HG03521 (cell line): ENCODE measurements around the gene TFPI2.

Experiments
- ATAC-seq: cut with Tn5 transposase; IDR thresholded peaks from one replicate; pipeline ENCODE4 v1.9.1; 2021; ENCODE audit warnings: mild to moderate bottlenecking, moderate library complexity; ENCODE audit not compliant: unreplicated experiment

TFPI2 gene

DNA sequence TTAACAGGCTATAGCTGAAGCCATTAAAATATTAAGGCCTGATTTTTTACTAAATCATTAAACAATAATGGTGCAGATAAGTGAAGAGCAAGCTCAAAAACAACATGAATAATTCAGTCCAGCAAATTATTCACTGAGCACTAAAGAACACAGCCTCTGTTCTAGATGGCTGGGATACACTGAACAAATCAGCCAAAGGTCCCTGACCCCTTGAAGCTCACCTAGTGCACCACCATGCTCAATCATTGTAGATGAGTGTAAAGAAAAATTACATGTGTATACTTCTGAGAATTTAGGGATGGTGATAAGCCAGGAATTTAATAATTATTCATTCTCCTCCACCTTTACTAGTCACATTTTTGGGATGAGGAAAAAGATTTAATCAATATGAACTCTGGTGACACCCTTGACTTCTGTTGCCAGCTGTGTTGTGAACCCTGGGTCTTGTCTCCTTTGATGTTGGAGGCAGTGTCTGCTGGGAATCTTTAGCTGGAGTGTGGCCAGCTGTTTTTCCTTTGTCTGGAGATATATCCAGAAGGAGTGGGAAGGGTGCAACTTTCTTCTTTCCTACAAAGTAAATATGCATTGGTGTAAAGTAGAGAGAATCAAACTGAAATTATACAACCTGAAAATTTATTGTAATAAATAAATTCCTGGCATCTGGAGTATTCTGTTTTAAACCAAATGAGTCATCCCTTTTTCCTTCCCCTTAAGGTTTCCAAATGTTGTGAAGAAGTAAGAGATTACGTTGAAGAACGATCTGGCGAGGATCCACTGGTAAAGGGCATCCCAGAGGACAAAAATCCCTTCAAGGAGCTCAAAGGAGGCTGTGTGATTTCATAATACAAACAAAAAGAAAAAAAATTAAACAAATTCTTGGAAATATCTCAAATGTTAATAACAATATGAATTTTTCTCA lies 19.8 kb upstream of the TFPI2 start:
- ATAC-seq = no peak

DNA sequence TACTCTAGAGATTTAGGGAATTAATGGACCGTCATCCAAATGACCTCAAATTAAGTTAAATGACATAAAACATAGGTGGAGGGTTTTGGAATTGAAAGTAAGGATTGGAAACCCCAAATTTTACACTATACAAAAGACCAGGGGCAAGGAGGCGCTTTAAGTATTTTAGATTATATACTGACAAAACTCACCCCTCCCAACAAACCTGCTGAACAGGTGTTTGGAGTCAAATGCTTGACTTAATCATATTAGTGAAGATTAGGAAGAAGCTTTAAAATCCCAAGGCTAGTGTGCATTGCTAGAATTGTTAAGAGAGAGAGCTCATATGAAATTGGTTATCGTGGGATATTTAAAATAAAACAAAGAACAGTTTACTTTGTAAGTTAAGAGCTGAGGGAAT lies 15.7 kb upstream of the TFPI2 start, which contains the start of gene GNGT1:
Gene GNGT1, plus strand, starts transcription at position 301 of the 400 bp plus-strand sequence. CDS start 180 bp downstream, outside the sequence.
- no peak for ATAC-seq

DNA sequence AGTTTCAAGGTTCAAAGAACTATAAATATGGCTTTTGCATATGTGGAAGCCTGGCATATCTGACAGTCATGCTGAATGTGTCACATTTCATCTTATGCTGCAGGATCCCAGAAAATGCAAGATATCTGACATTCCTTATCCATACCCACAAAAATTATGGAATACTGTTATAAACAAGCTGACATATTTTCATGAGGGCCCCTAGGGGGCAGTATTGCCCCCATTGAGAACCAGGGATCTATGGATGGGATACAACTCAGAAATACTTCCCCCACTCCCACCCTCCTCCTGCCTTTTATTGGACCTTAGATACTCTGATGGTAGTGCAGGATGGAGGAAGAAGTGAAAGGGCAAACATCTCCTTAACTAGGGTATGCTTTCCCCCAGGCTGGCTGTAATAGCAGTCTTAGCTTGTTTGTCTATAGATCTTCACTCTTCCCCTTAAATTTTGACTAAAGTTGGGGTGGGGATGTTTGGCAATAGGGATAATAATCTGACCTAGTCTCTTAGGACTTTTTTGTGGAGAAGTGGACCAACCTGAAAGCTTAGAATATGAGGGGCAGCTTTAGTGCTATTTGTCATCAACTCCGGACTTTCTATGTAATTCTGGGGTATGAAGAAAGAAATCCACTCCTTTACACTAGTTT lies 12.3 kb upstream of the TFPI2 start:
- ATAC-seq = no peak

DNA sequence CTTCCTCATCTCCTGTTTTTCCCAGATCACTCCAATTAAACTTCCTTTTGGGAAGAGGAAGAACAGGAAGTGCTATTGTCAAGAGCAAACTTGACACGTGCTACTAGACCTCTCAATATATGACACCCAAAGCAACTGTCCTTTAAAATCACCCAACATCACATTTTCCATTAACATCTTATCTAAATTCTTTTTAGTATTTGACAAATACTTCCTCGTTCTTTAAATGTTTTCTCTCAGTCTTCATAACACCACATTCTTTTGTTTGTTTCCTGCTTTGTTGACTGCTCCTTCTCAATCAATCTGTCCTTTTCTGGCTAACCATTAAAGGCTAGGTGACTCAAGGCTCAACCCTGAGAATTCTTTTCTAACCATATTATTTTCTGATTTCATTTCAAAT lies 7.1 kb upstream of the TFPI2 start:
- no peak for ATAC-seq

DNA sequence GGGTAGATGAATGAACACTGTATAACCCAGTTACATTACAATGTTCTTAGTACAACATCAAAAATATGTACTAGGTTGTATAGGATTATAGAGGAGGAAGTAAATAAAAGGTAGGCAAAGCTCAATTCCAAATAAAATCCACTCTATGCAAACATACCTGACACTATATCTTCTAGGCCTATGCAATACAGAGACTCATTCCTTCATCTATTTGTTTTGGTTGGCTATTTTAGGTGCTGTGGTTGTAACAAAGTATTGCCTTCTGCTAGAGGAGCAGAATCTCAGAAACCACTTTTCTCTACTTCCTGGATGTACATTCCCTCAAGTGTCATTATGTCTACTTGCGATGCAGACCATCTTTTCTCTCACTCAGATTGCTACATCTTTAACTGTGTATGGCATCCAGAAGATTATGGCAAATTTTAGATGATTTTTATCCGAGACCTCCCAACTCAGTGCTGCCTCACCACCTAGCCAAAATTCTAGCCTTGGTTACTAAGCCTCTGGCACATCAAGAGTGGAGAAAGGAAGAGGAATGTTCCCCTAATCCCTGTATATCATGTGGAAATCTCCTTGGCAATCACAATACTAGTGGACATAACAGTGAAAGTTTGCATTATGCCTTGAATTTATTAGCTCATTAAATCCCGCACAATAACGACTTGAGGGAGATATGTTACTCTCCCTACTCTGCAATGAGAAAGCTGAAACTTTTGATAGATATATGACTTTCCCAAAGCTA lies 5.5 kb upstream of the TFPI2 start:
- no peak for ATAC-seq

DNA sequence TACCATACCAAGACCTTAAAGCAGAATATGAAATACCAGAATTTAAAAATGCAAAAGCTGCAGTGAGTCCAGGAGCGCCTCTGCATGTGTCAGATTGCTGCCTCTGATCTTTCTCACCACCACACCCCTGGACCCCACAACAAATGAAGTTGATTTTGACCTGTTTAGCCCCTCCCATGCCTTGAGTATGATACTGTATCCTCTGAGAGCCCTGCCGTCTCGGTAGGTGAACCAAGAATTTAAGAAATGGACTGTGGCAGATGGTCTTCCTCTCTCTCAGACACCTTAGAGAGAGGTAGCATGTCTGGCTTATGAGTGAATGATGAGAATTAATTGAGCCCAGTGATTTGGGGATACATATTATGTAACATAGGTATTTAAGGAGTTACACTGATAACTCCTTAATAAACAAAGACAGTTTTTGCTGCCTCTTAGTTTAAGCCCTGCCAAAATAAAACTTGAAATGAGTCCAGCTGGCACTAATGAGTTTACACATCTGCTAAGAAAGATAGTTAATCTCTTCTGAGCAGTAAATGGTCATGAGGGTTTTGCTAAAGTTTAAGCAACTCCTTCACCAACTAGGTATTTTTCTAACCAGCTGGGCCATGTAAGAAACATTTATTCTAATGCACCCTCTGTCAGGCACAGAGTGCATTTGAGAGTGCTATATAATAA lies 4.5 kb upstream of the TFPI2 start:
- no peak for ATAC-seq

DNA sequence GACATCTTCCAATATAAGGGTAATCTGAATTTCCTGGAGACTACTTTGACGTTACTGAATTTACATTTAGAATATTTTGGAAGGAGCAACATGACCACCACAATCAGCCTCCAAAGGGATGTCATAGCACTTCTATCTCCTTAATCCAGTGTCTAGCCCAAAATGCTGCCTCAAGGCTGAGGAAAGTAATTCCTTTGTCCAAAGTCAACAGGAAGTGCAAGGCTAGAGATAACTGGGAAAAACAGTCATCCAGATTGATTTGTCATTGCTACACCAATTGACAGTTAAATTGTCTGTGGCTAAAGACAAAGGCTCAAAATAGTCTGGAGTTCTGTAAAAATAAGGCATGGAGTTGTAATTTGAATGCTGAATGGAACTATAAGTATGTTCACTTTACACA lies 3.9 kb upstream of the TFPI2 start:
- no peak for ATAC-seq

DNA sequence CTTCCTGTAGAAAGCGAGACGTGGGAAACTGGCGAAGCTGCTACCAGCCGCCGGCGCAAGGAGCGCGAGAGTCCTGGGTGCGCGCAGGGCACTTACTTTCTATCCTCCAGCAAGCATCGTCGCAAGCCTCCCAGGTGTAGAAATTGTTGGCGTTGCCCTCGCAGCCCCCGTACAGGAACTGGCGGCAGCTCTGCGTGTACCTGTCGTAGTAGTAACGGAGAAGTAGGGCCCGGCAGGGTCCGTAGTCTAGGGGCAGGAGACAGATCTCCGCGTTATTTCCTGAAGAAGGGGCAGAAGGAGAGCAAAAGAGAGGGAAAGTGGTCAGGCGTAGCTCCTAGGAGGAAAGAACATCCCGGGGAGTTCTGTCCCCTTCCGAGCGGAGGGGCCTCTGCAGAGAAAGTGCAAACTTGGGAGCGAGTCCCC lies 501 bp downstream of the TFPI2 start:
- peak; percentile 55 for ATAC-seq

DNA sequence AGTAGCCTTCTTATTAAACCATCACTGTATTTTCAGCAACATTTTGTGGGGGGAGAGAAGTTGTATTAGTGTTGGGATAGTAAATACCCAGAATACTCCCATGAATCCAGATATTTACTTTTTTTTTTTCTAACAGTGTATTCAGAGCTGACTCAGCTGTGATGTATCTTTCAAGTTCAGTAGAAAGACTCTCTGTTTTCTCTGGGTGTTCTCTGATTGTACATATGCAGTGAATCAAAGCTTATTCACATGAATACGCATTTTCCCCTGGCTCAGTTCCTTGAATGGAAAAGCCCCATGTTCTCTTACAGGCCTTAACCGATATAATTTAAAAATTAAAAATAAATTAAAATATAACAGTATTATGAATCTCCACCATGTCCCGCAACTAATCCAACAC lies 1.3 kb downstream of the TFPI2 start:
- ATAC-seq = no peak

DNA sequence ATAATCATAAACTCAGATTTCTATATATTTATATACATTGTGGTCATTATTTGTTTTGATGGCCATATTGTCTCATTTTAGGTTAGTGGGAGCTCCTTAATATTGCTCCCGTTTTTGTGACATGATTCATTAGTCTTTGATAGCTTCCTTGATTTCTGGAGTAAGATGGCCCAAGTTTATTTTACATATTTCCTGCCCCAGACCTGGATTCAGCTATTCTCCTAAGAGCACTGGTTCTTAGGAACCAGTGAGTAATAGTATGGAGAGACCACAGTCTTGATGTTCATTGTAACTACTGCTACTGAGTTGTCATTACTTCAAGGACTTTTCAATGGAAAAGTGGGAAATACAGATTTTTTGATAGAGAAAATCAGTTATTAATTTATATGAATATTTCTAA lies 6.0 kb downstream of the TFPI2 start:
- no peak for ATAC-seq

DNA sequence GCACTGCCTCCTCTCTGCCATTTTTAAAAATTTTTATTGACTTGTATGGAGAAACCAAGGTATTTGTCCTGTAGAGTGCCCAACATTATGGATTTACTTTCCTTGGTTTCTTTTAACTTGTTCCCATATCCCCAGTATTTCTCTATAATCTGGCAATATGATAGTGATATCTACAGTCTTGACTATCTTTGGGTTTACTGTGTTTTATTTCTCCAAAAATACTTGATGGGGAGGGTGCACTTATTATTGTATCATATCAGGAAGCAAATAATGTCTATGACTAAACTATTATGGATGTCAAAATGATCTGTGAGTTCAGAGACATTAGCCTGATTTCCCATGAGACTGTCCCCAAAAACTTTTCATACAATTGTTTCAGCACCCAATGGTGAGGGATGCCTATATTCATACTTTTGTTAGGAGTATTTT lies 6.6 kb downstream of the TFPI2 start:
- no peak for ATAC-seq

DNA sequence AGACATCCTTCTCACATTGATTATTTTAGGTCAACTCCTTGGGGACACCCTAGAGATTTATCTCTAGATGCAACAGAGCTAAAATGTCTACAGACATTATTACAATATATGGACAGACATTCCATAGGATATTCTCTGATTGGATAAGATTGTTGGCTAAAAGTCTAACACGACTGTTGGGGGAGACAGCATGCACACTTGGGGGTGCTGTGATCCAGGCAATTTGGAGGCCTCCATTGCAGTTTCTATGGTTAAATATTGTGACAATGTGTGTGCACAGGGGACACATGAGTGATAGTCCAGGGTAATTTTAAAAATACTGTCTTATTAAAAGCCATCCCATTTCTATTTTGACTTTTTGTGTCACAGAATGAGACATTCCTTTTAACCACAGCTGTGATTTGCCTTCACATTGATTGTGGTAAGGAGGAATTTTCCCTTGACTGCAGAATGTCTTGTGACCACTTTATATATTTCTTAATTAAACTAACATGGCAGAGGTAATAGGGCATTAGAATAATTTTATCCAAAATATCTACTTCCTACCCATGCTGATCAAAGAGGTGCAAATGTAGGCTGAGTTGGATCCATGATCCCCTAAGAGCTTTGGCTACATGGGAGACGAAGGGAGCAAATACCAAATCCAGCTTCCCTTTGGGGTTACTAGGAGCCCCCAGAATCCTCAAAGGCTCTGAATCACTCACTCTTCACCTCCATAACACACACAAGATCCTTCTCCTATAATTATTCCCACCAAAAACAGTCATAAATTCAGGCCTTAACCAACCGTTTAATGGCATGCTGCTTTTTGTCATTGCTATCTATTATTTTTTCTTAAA lies 7.3 kb downstream of the TFPI2 start:
- no peak for ATAC-seq

DNA sequence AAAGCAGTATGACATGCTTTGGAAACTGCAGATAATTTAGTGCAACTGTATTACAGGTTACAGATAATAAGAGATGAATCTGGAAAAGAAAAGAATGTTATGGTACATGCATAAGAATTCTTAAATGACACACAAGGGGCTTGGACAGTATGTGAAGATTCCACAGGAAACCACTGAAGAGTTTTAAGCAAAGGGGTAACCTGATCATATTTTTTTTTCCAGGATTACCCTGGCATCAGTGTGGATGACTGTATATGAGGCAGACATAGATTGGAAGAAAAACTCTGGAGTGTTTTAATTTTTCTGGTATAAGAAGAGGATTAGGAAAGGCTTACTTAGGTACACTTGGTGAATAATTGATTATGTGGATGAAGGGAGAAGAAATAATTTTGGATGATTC lies 8.1 kb downstream of the TFPI2 start:
- no peak for ATAC-seq

DNA sequence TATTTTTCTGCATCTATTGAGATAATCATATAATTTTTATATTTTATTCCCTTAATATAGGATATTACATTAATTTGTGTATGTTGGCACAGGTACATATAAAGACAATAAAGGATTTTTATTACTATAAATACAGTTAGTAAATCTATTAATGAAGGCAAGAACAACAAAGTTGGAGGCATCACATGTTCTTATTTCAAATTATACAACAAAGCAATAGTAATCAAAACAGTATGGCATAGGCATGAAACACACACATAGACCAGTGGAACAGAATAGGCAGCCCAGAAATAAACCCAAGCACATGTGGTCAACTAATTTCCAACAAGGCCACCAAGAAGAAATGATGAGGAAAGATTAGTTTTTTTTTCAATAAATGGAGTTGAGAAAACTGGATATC lies 11.2 kb downstream of the TFPI2 start:
- ATAC-seq = no peak

DNA sequence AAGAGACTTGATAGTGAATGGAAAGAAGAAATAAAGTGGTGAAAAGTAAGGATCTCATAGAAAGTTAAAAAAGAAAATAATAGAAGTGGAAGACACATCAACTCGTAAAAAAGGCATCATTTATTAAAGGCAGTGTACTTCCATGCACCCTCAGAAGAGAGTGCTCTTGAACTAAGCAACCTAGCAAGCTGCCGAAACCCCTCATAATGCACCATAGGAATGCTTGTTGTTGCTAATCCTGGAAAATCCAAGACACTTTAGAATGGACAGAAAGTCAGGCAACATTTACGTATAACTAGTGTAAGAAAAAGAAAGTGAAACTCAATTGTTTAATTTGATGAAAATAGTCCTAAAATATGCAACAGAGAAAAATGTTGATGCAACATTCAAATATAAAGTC lies 12.8 kb downstream of the TFPI2 start:
- no peak for ATAC-seq

DNA sequence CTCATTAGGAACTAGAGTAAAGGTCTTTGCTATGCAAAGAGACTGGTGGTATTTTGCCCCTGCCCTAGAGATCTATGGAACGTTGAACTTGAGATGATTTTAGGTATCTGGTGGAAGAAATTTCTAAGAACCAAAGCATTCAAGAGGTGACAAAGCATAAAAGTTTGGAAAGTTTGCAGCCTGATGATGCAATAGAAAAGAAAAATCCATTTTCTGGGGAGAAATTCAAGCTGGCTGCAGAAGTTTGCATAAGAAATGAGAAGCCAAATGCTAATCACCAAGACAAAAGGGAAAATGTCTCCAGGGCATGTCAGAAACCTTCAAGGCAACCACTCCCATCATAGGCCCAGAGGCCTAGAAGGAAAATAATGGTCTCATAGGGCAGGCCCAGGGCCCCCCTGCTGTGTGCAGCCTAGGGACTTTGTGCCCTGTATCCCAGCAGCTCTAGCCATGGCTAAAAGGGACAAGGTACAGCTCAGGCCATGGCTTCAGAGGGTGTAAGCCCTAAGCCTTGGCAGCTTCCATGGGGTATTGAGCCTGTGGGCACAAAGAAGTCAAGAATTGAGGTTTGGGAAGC lies 16.5 kb downstream of the TFPI2 start:
- ATAC-seq = no peak

DNA sequence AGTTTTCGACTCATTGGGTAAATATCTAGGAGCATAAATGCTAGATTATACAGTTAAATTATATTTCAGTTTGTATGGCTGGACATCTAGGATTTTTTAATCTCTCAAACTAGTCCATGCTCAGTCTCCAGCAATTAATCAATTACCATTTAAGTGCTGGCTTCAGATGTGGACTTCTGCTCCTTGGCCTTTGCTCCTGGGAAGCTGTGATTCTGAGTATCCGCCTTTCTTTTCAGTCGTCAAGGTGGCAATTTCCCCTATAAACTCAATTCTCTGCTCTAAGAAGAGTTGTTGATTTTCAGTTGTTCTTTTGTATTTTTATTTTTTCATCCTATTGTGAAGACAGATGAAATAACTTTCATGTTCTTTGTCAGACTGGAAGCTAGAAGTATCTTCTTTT lies 23.7 kb downstream of the TFPI2 start:
- no peak for ATAC-seq

DNA sequence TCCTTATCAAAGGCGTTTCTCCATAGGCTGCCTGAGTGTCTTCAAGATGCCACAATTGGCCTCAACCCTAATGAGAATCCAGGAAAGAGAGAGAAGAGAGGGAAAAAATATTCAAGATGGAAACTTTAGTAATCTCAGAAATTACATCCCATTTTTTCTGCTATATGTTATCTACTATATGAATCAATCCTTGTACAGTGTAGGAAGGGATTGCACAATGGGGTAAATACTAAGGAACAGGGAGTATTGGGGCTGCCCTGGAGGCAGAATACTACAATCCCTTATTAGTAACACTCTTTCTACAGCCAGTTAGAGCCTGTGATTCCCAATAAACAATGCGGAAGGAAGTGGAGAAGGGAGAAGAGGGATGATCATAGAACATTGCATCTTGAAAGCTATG lies 27.9 kb downstream of the TFPI2 start:
- ATAC-seq = no peak

DNA sequence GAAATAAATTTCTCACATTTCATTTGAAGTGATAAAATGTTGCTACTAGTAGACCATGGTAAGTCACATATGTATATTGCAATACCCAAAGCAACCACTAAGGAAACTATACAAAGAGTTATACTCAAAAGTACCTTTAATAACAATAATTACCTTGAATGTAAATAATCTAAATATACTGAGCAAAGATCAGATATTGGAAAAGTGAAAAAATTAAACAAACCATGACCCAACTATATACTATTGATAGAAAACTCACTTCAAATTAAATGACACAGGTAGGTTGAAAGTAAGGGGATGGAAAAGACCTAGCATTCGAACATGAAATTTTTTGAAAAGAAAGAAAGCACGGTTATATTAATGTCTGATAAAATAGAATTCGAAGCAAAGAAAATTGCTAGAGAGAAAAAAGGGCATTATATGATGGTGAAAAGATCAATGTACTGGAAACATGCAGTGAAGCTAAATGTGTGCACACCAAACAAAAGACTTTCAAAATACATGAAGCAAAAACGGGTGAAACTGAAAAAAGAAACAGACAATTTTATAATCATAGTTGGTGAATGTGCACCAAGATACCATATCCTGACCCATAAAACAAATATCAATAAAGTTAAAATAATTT lies 29.1 kb downstream of the TFPI2 start:
- no peak for ATAC-seq
